ENCODE results near the gene HCFC2. TPM values are rescaled to one million over a fixed set of nuclear protein-coding genes. Genes with fewer than 3 reads are reported as not detected.

The HCFC2 gene
- total and polyA plus RNA-seq, 9 of the 15 experiments (the other 6 are each of a cell fraction or from before 2014, with no cell fraction given): 1.2 to 6.5 (median 3.8) TPM

GRCh38 chr12:104130760-104131159, 66.4 kb downstream of the HCFC2 start (continued):
- TF ChIP-seq POLR3A (IDR thresholded peaks at IDR 0.05; ENCODE audit: borderline replicate concordance, extremely low read depth, insufficient read depth, insufficient read length) (no peak), XRCC3 (IDR thresholded peaks at IDR 0.05) (no peak), TAF9B (IDR thresholded peaks at IDR 0.05; ENCODE audit: partially characterized antibody) (no peak), RFX7 (CRISPR knock-in tag; IDR thresholded peaks at IDR 0.05) (no peak), CEBPB (tag; IDR thresholded peaks at IDR 0.05) (no peak), TGIF2 (CRISPR knock-in tag; IDR thresholded peaks at IDR 0.05) (no peak), CBFA2T3 (IDR thresholded peaks at IDR 0.05) (no peak), LEF1 (IDR thresholded peaks at IDR 0.05) (no peak), NONO (IDR thresholded peaks at IDR 0.05; ENCODE audit: low read depth in 2 of 2, low read length in 1 of 2) (no peak)
- TF ChIP-seq, protein P1, sequence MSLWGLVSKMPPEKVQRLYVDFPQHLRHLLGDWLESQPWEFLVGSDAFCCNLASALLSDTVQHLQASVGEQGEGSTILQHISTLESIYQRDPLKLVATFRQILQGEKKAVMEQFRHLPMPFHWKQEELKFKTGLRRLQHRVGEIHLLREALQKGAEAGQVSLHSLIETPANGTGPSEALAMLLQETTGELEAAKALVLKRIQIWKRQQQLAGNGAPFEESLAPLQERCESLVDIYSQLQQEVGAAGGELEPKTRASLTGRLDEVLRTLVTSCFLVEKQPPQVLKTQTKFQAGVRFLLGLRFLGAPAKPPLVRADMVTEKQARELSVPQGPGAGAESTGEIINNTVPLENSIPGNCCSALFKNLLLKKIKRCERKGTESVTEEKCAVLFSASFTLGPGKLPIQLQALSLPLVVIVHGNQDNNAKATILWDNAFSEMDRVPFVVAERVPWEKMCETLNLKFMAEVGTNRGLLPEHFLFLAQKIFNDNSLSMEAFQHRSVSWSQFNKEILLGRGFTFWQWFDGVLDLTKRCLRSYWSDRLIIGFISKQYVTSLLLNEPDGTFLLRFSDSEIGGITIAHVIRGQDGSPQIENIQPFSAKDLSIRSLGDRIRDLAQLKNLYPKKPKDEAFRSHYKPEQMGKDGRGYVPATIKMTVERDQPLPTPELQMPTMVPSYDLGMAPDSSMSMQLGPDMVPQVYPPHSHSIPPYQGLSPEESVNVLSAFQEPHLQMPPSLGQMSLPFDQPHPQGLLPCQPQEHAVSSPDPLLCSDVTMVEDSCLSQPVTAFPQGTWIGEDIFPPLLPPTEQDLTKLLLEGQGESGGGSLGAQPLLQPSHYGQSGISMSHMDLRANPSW (CRISPR knock-in tag; IDR thresholded peaks at IDR 0.05): no peak

- no peaks in the 10 kb centered on the region for H4K20me1 ChIP-seq (replicated peaks; ENCODE audit: control insufficient read depth, insufficient read depth, low read length)
- CTCF ChIA-PET (ENCODE audit: low intra/inter-chr PET ratio): interaction anchor here (0.5 kb wide), 1 partner anchor 413 kb away, joined by 3 read pairs; no protein-coding TSS in a partner anchor
- FAIRE-seq (no peak), DNase-seq (ENCODE audit: extremely low read depth in 1 of 4, low spot score in 3 of 4) (no peak), ATAC-seq (no peak)
- H3K4me2 ChIP-seq (ENCODE audit: insufficient read depth, low read length): no peak overlapping the region
- BruUV-seq (replicated peaks): no TSS peak
- peaks cover 75% of the 10 kb centered on the region for H3K36me3 ChIP-seq (ENCODE audit: control insufficient read depth, insufficient read depth, low read length)
- no peak overlapping the region for H3K4me3 ChIP-seq
- H2AFZ ChIP-seq (ENCODE audit: low read depth, low read length): no peak overlapping the region
- in situ Hi-C loops (cut with MboI) (no loop called here), intact Hi-C loops (cut with micrococcal nuclease) (no loop called here)
- H3K4me1 ChIP-seq (replicated peaks in 1 of 2; ENCODE audit: control insufficient read depth in 2 of 2, insufficient read depth in 2 of 2, low read length in 2 of 2): peaks cover 0 to 13% of the 10 kb centered on the region in 2 experiments; a peak in 3 of 5 replicates
- no peak overlapping the region for H3K9ac ChIP-seq (ENCODE audit: insufficient read depth in 1 of 2, low read depth in 2 of 2, low read length in 2 of 2)
- H3K79me2 ChIP-seq (ENCODE audit: control insufficient read depth, insufficient read depth, low read length): peaks cover 38% of the 10 kb centered on the region
- no peaks in the 10 kb centered on the region for H3K27me3 ChIP-seq (ENCODE audit: control insufficient read depth in 2 of 2, insufficient read depth in 2 of 2, low read length in 2 of 2)
- 90% methylated on average over 4 of the region's 4 CpGs for WGBS (ENCODE audit: insufficient coverage, low coverage, missing lambda C conversion rate)
- TF ChIP-seq HMG20A (CRISPR knock-in tag; conservative IDR thresholded peaks at IDR 0.05): no peak
- no peak for TF ChIP-seq NR2C2 (CRISPR knock-in tag; IDR thresholded peaks at IDR 0.05)
- TF ChIP-seq NR2C2 (tag; IDR thresholded peaks at IDR 0.05): no peak
- TF ChIP-seq, protein P2, sequence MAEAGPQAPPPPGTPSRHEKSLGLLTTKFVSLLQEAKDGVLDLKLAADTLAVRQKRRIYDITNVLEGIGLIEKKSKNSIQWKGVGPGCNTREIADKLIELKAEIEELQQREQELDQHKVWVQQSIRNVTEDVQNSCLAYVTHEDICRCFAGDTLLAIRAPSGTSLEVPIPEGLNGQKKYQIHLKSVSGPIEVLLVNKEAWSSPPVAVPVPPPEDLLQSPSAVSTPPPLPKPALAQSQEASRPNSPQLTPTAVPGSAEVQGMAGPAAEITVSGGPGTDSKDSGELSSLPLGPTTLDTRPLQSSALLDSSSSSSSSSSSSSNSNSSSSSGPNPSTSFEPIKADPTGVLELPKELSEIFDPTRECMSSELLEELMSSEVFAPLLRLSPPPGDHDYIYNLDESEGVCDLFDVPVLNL (CRISPR knock-in tag; IDR thresholded peaks at IDR 0.05; ENCODE audit: low read depth): no peak
- H3K9me1 ChIP-seq (ENCODE audit: control insufficient read depth, insufficient read depth, low read length): no peaks in the 10 kb centered on the region
- POLR2A ChIA-PET: interaction anchor here (1.0 kb wide), 1 partner anchor 13 kb away, joined by 4 read pairs; no protein-coding TSS in a partner anchor
- H3K27ac ChIP-seq (ENCODE audit: extremely low read depth, low read depth, low read length): no peak overlapping the region
- H3K9me3 ChIP-seq (replicated peaks; ENCODE audit: control insufficient read depth, insufficient read depth, low read depth, low read length): no peaks in the 10 kb centered on the region
These were observed 67.3 kb downstream of the HCFC2 start for GRCh38 chr12:104131609-104132008.
